Measurements from ENCODE around the gene MAGOH. TPM values are rescaled to one million over a fixed set of nuclear protein-coding genes. Genes with fewer than 3 reads are reported as not detected.
A peak's percentile ranks its signal among the peaks of the same experiment; 100 is the strongest.
"Not testable (repeated sequence)": the region's sequence is repeated elsewhere in the genome, so short reads cannot be mapped to it uniquely, and the experiment has no call there.

The MAGOH gene
- 68.2 and 84.9 TPM in 2 replicates for total RNA-seq (2014; rRNA removed; shearing (Covaris generic))

DNA sequence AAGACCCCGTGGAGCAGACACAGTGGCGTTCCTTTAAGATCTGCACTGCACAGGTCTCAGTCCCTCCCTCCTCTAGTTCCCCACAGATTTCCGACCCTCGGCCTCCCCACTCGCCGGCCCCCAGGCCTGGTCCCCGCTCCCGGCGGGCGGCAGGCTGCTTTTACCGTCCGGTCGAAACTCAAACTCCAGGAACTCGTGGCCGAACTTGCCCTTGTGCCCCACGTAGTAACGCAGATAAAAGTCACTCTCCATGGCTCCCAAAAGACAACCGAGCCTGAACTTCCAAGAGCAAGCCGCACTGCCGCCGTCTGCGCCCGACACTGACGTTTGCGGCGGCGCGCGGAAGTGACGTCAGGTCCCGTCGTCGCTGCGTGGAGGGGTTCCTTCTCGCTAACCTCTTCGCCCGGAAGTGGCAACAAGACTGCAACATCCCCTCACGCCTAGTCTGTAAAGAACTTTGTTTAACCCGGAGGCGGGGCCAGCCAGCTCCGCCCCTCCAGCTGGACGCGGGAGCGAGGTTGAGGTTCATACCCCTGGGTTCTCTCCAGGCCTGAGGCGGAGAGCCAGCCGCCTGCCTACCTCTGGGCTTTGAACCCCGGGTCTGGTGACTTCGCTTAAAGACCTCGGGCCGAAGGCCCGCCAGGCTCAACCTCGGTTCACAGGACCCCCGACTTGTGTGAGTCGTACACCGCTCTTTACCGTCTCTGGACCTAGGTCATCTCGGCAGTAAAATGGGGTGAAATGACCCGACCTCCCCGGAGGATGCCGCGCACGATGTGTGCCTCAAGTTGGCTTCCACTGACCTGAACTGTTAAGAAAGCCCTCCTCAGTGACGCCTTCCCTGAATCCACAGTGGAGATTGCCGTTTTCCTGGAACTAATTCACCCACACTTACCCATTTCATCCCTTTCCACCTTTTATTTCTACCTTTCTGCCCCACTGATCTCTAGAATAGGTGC is at the start of gene MAGOH:
Gene MAGOH (minus strand): TSS at position 322 of the 959 bp plus-strand sequence. CDS start 70 bp downstream, at position 252.
- DNase-seq (ENCODE audit: low read depth): peak; percentile 95

- DNase-seq (ENCODE audit: low read depth): no peak
Observed at GRCh38 chr1:53286955-53287354, 48.6 kb upstream of the MAGOH start.

DNA sequence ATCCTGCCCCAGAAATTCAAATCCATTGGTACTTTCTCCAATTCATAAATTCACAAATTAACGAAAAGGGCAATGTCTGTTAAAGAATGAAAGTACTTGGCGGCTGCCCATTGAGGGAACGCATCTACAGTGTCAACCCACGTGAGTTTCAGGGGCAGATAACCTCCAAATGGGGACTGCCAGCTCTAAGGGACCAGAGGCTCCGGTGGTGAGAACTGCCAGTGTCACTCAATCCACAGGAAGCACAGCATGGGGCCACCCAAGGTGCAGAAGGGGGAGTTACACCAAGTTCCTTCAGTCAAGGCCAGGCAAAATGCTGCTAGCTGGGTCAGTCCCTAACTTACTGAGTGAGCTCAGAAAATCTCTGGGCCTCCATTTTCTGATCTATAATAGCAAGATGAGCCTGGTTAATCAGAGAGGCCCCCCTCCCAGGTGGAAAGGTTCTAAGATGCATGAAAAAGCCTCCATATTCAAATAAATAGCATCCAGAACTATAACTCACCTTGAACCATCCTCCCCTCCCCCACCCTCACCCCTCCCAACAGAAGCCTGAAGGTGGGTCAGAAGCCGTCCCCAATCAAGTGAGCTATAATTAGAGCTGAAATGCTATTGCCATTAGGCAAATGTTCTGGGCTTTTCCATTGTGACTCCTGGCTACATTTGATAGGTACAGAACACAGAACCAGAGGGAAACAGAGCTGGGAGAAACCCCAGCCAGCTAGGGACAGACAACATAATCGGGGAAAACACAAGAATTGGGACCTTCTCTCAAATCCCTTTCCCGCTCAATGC is 47.8 kb upstream of the MAGOH start:
- no peak for DNase-seq (ENCODE audit: low read depth)

GRCh38 chr1:53285546-53285945 is 47.2 kb upstream of the MAGOH start:
- DNase-seq (ENCODE audit: low read depth): no peak

DNA sequence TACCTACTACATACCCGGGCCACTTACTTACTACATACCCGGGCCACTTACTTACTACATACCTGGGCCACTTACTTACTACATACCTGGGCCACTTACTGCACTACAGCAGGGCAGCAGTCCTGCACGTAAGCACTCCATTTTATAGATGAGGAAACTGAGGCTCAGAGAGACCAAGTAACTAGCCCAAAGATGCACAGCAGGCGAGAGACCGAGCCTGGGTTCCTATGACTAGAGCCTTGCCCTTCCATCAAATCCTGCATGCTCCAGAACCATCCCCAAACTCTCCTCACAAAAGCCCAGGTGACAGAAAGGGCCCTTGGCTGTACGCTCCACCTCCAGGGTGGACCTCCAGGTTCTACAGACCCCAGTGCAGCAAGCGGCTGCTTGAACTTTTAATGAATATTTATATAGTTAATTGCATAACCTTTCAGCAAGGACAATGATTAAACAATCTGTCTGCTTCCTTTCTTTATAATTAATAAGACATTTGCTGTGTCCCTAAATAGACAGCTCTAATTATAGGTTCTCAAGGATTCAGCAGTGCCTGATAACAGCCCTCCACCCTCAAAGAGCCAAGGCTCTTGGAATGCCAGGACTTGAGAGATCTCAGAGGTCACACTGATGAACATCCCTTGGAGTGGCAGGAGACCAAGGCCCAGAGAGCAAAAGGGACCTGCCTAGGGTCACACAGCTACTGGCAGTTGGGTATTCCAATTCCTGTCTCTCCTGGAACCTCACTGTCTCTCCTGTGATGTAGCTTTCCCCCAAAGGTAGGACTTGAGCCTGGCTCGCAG is 46.1 kb upstream of the MAGOH start:
- no peak for DNase-seq (ENCODE audit: low read depth)

GRCh38 chr1:53283156-53283555 is 44.8 kb upstream of the MAGOH start:
- DNase-seq (ENCODE audit: low read depth): not testable (repeated sequence)

GRCh38 chr1:53281133-53281532 is 42.8 kb upstream of the MAGOH start:
- DNase-seq (ENCODE audit: low read depth): no peak

GRCh38 chr1:53280496-53280895 is 42.2 kb upstream of the MAGOH start:
- DNase-seq (ENCODE audit: low read depth): no peak

GRCh38 chr1:53279296-53280200 is 41.2 kb upstream of the MAGOH start:
- DNase-seq (ENCODE audit: low read depth): no peak

GRCh38 chr1:53278298-53278725 is 40.0 kb upstream of the MAGOH start:
- peak; percentile 23 for DNase-seq (ENCODE audit: low read depth)

DNA sequence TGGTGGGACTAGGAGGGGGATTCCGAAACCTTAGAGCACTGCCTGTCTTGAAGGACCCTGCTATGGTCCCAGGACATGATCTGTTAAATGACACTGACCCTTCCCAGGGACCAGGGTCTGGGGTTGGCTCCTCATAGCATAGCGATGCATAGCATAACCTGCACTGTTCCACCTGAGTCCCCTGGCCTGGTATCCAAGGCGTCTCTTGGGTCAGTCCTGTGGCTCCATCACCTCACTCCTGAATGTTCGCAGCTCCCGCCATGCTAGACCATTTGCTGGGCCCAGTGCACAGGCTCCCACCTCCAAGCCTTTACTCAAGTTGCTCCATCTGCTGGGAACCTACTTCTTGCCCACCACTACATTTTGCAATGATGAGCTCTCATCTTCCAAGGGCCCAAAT is 39.0 kb upstream of the MAGOH start:
- no peak for DNase-seq (ENCODE audit: low read depth)

DNA sequence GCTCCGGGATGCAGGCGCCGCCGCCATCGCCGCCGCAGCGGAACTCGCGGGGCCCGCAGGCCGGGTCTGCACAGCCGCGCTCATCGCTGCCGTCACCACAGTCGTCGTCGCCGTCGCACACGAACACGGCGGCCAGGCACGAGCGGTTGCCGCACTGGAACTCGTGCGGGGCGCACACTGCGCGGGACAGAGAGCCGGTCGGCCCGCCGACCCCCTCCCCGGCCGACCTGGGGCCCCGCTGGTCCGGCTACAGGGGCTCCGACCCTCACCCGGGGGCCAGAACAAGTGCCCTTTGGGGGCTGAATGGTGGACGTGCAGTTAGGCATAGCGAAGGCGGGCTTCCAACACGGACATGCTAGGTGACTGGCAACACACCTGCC is 38.6 kb upstream of the MAGOH start:
- DNase-seq (ENCODE audit: low read depth): no peak

- no peak for DNase-seq (ENCODE audit: low read depth)
Observed at GRCh38 chr1:53276153-53276901, 38.0 kb upstream of the MAGOH start.

GRCh38 chr1:53275566-53275965 is 37.2 kb upstream of the MAGOH start:
- DNase-seq (ENCODE audit: low read depth): no peak

- no peak for DNase-seq (ENCODE audit: low read depth)
Observed at GRCh38 chr1:53274541-53275185, 36.3 kb upstream of the MAGOH start.

DNA sequence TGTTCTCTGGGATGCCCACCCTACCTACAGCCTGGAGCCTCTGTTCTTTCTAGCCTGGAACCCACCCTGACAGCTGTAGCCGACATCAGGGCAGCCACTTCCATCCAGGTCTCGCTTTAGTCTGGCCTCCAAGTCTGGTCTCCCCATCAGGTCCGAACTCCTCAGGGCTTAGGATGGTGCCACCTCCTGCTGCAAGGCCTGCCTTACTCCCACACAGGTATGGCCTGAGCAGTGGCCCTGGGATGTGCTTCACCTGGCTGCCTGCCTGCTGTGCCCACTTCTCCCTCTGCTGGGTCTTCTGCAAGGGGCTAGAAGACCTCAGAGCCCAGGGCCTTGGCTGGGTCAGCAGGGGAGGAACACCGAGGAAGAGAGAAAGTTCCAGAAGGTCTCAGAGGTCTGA is 35.7 kb upstream of the MAGOH start:
- no peak for DNase-seq (ENCODE audit: low read depth)

DNA sequence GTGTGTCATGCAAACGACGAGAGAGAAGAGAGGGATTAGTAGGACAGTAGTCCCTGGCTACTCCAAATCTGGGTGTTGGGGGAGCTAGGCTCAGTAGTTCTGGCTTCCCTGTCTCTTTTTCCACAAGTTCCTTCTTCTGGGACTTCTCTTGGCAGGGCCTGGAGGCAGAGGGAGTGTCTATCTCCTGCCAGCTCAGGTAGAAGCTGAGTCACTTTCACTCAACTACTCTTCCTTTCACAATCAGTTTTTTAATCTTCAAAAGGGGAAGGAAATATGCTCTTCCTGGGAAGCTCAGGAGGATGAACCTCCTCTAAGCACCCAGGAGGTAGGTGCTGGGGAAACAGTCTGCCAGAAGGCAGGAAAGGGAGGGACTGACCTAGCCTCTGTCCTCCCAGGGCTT is 35.2 kb upstream of the MAGOH start:
- DNase-seq (ENCODE audit: low read depth): no peak

DNA sequence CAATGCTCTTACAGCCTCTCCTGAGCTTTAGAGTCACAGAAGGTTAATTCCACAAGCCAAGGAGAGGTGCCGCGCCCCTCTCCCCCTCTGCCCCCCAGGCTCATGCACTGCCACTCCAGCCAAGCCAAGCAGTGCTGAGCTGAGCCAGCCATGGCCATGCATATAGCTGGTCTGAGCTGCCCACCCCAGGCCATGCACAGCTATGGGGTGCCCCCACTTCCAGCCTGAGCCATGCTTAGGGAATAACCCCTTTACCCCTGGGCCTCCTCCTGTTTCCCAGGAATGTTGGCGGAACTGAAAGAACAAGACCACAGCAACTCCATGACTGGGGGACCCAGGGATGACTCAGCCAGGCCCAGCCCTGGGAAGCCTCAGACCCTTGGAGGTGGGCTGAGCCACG is 34.0 kb upstream of the MAGOH start:
- DNase-seq (ENCODE audit: low read depth): no peak

DNA sequence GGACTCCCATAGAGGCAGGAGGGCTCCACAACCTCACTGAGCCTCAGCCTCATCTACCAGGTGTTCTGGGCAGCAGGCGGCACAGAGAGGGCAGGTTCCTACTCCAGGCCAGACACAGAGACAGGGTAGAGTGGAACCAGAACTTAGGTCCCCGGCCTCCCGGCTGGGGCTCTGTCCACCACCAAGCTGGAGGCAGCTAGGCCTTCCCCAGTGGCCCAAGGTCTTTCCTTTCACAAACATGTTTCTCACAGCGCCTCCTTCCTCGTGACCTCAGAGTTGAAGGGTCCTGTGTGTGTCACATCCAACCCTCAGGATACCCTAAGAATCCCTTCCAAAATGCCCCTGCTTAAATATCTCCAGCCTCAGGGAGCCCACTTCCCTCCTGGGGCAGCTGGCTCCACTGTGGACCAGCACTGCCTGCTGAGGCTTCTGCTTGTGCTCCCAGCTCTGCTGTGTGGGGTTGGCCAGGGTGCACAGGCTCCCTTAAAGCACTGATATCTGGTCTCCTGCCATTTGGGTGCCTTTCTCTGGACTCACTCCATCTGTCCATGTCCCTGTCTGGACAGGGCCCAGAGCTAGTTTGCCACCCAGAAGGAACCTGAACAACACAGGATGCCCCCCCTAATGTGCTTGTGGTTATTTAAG is 33.2 kb upstream of the MAGOH start:
- no peak for DNase-seq (ENCODE audit: low read depth)

Data from M059J (cell line).